Measurements from ENCODE around the gene TYW1B. TPM values are rescaled to one million over a fixed set of nuclear protein-coding genes. Genes with fewer than 3 reads are reported as not detected.
"Not testable (repeated sequence)": the region's sequence is repeated elsewhere in the genome, so short reads cannot be mapped to it uniquely, and the experiment has no call there.

The TYW1B gene
- total RNA-seq, 1 donor from 2014 or later = 2.0 TPM

DNA sequence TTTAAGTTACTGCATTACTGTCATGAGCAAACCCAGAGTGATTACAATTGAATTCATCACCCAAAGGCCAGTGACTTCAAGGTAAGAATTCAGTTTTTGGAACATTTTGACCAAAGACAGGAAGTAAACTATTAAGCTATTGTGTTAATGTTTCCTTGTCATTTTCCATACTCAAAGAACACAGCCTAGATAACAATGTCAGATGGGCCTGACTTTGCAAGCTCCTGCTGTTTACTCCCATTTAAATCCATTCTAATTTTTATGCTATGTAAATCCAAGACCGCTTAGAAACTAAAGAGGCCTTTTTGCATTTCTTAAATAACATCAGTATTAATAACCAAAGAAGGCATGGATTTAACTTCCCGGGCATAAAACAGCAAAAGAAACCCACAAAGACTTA lies 136.6 kb downstream of the TYW1B start:
- not testable (repeated sequence) for H3K36me3 ChIP-seq (ENCODE audit: insufficient read depth, low read length); FAIRE-seq; H3K9ac ChIP-seq (ENCODE audit: low read length); H3K4me2 ChIP-seq (ENCODE audit: low read length); H3K9me3 ChIP-seq (ENCODE audit: insufficient read depth, low read depth, low read length); H2AFZ ChIP-seq (ENCODE audit: low read depth, low read length); H3K27ac Mint-ChIP-seq (ENCODE audit: unreplicated experiment); H3K79me2 ChIP-seq (ENCODE audit: insufficient read depth, low read length); H3K4me1 ChIP-seq (ENCODE audit: insufficient read depth, low read length); H3K27me3 Mint-ChIP-seq (ENCODE audit: low read depth, unreplicated experiment); H3K27ac ChIP-seq (ENCODE audit: low read depth, low read length); H3K4me3 ChIP-seq (ENCODE audit: insufficient read depth, low read depth, low read length); H3K4me3 Mint-ChIP-seq (ENCODE audit: unreplicated experiment); DNase-seq (ENCODE audit: low read depth); H3K36me3 Mint-ChIP-seq (ENCODE audit: low read depth, unreplicated experiment); H3K4me1 Mint-ChIP-seq (ENCODE audit: low read depth, unreplicated experiment); H3K9me3 Mint-ChIP-seq (ENCODE audit: unreplicated experiment); H3K27me3 ChIP-seq (ENCODE audit: insufficient read depth, low read length); H4K20me1 ChIP-seq (ENCODE audit: insufficient read depth, low read length)

DNA sequence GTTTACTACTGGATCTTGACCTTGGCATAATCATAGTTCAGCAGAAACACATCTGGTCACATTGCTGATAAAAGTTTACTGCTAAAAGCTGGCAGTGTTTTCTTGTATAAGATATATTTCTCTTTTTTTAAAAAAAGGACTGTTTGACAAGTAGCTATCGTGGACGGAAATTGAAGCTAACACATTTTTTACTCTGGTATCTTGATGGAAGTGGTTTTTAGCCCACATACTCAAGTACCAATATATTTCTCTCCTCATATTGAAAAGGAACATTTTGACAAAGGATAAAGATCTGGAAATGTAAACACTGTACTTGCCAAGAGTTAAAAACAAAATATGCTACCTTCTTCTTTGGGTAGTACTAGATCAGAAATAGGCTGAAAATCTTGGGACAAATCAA lies 137.8 kb downstream of the TYW1B start:
- not testable (repeated sequence) for H4K20me1 ChIP-seq (ENCODE audit: insufficient read depth, low read length); DNase-seq (ENCODE audit: low read depth); H3K36me3 ChIP-seq (ENCODE audit: insufficient read depth, low read length); H3K4me3 ChIP-seq (ENCODE audit: insufficient read depth, low read depth, low read length); H3K27me3 ChIP-seq (ENCODE audit: insufficient read depth, low read length); H3K4me2 ChIP-seq (ENCODE audit: low read length); H3K9me3 Mint-ChIP-seq (ENCODE audit: unreplicated experiment); H3K4me1 ChIP-seq (ENCODE audit: insufficient read depth, low read length); H3K36me3 Mint-ChIP-seq (ENCODE audit: low read depth, unreplicated experiment); H3K27ac ChIP-seq (ENCODE audit: low read depth, low read length); H2AFZ ChIP-seq (ENCODE audit: low read depth, low read length); H3K9me3 ChIP-seq (ENCODE audit: insufficient read depth, low read depth, low read length); FAIRE-seq; H3K27ac Mint-ChIP-seq (ENCODE audit: unreplicated experiment); H3K4me3 Mint-ChIP-seq (ENCODE audit: unreplicated experiment); H3K79me2 ChIP-seq (ENCODE audit: insufficient read depth, low read length); H3K27me3 Mint-ChIP-seq (ENCODE audit: low read depth, unreplicated experiment); H3K9ac ChIP-seq (ENCODE audit: low read length)
- peaks cover 13% of the 10 kb centered on the region for H3K4me1 Mint-ChIP-seq (ENCODE audit: low read depth, unreplicated experiment)

DNA sequence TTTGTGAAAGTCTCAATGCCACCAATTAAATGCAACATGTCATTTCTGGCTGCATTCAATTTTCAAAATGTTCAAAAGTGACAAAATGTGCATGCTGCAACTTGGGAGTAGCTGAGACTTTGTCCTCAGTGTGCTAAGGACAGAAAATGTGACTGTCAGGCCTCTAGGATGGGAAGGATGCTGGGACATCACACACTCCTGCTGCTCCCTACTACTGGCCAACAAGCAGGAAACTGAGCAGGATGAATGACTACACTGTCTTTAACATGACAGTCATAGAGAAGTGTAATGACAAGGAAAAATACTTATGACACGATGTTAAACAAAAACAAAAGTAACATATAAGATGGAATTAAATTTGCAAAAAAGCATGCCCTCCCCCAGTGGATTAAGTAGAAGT lies 138.7 kb downstream of the TYW1B start:
- not testable (repeated sequence) for H3K36me3 ChIP-seq (ENCODE audit: insufficient read depth, low read length); H3K9me3 ChIP-seq (ENCODE audit: insufficient read depth, low read depth, low read length); H3K27ac ChIP-seq (ENCODE audit: low read depth, low read length); H3K27me3 Mint-ChIP-seq (ENCODE audit: low read depth, unreplicated experiment); FAIRE-seq; H3K4me3 Mint-ChIP-seq (ENCODE audit: unreplicated experiment); H3K4me3 ChIP-seq (ENCODE audit: insufficient read depth, low read depth, low read length); H3K36me3 Mint-ChIP-seq (ENCODE audit: low read depth, unreplicated experiment); H4K20me1 ChIP-seq (ENCODE audit: insufficient read depth, low read length); DNase-seq (ENCODE audit: low read depth); H3K27me3 ChIP-seq (ENCODE audit: insufficient read depth, low read length); H3K79me2 ChIP-seq (ENCODE audit: insufficient read depth, low read length); H2AFZ ChIP-seq (ENCODE audit: low read depth, low read length); H3K9ac ChIP-seq (ENCODE audit: low read length); H3K4me2 ChIP-seq (ENCODE audit: low read length); H3K9me3 Mint-ChIP-seq (ENCODE audit: unreplicated experiment); H3K4me1 ChIP-seq (ENCODE audit: insufficient read depth, low read length); H3K27ac Mint-ChIP-seq (ENCODE audit: unreplicated experiment)
- H3K4me1 Mint-ChIP-seq (ENCODE audit: low read depth, unreplicated experiment) = peaks cover 12% of the 10 kb centered on the region

DNA sequence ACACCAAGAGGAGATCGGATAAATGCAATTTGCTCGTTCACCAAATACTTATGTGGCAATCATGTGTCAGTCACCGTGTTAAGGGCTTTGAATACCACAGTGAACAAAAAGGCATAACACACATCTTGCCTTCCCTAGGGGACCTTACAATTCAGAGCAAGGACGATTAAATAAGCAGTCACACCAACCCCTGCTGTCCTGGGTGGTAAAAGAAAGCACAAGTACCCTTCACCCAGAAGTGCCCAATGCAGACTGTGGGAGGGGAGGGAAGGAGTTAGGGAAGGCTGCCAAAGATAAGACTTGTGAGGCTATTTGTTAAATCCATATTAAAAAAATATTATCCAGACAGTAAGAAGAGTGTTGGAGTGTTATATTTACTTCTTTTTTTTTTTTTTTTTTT lies 146.8 kb downstream of the TYW1B start:
- not testable (repeated sequence) for H3K27me3 ChIP-seq (ENCODE audit: insufficient read depth, low read length); H3K27ac ChIP-seq (ENCODE audit: low read depth, low read length); H3K4me3 ChIP-seq (ENCODE audit: insufficient read depth, low read depth, low read length); H3K36me3 Mint-ChIP-seq (ENCODE audit: low read depth, unreplicated experiment); H2AFZ ChIP-seq (ENCODE audit: low read depth, low read length); H3K27me3 Mint-ChIP-seq (ENCODE audit: low read depth, unreplicated experiment); H3K4me3 Mint-ChIP-seq (ENCODE audit: unreplicated experiment); H4K20me1 ChIP-seq (ENCODE audit: insufficient read depth, low read length); H3K9me3 Mint-ChIP-seq (ENCODE audit: unreplicated experiment); H3K9me3 ChIP-seq (ENCODE audit: insufficient read depth, low read depth, low read length); FAIRE-seq; H3K79me2 ChIP-seq (ENCODE audit: insufficient read depth, low read length); DNase-seq (ENCODE audit: low read depth); H3K9ac ChIP-seq (ENCODE audit: low read length); H3K4me2 ChIP-seq (ENCODE audit: low read length); H3K36me3 ChIP-seq (ENCODE audit: insufficient read depth, low read length)
- Mint-ChIP-seq H3K4me1 (ENCODE audit: low read depth, unreplicated experiment) (peaks cover 31% of the 10 kb centered on the region), H3K27ac (ENCODE audit: unreplicated experiment) (peak overlapping the region; percentile 98)
- H3K4me1 ChIP-seq (ENCODE audit: insufficient read depth, low read length) = peaks cover 15% of the 10 kb centered on the region

DNA sequence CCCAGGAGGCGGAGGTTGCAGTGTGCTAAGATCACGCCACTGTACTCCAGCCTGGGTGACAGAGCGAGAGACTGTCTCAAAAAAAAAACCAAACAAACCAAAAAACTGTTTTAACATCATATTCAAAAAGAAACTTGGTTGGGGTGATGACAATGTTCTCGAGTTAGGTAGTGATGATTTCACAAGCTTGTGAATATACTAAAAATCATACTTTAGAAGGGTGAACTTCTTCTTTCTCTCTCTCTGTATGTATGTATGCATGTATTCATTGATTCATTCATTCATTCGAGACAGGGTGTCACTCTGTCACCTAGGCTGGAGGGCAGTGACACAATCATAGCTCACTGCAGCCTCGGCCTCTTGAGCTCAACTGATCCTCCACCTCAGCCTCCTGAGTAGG lies 151.1 kb downstream of the TYW1B start:
- H3K4me3 Mint-ChIP-seq (ENCODE audit: unreplicated experiment); H3K36me3 Mint-ChIP-seq (ENCODE audit: low read depth, unreplicated experiment); H3K36me3 ChIP-seq (ENCODE audit: insufficient read depth, low read length); H4K20me1 ChIP-seq (ENCODE audit: insufficient read depth, low read length); DNase-seq (ENCODE audit: low read depth); H3K79me2 ChIP-seq (ENCODE audit: insufficient read depth, low read length); H3K27ac Mint-ChIP-seq (ENCODE audit: unreplicated experiment); H3K9me3 ChIP-seq (ENCODE audit: insufficient read depth, low read depth, low read length); H3K9me3 Mint-ChIP-seq (ENCODE audit: unreplicated experiment); H3K27me3 ChIP-seq (ENCODE audit: insufficient read depth, low read length); H3K27me3 Mint-ChIP-seq (ENCODE audit: low read depth, unreplicated experiment); H3K9ac ChIP-seq (ENCODE audit: low read length); H3K4me1 ChIP-seq (ENCODE audit: insufficient read depth, low read length); FAIRE-seq; H3K27ac ChIP-seq (ENCODE audit: low read depth, low read length); H3K4me2 ChIP-seq (ENCODE audit: low read length); H2AFZ ChIP-seq (ENCODE audit: low read depth, low read length); H3K4me1 Mint-ChIP-seq (ENCODE audit: low read depth, unreplicated experiment); H3K4me3 ChIP-seq (ENCODE audit: insufficient read depth, low read depth, low read length): not testable (repeated sequence)

DNA sequence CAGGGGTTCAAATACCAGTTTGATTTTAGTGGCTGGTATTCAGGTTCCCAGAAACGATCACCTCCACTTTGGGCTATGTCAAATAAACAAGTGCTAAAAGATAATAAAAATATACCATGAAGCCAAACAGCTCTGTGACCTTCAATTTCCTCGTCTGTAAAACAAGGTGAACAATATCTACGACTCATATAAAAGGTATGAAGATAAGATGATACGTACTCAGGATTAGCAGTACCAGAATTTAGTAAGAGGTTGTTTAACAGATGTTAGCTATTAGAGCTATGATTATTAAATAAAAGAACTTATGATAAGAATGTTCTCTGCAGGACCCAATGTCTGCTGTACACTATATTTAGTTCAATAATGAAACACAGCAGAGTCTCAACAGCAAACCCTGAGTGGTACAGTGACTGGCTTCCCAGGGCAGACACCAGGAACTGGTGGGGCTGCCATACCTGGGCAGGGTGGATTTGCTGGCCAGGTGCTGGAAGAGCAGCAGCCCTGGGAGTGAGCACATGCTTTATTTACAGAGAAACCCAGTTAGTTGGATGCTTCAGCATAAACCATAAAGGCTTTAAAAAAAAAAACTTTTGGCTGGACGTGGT lies 151.8 kb downstream of the TYW1B start:
- not testable (repeated sequence) for H2AFZ ChIP-seq (ENCODE audit: low read depth, low read length); H3K27ac Mint-ChIP-seq (ENCODE audit: unreplicated experiment); H3K9me3 ChIP-seq (ENCODE audit: insufficient read depth, low read depth, low read length); H3K4me3 ChIP-seq (ENCODE audit: insufficient read depth, low read depth, low read length); H3K27ac ChIP-seq (ENCODE audit: low read depth, low read length); H3K9me3 Mint-ChIP-seq (ENCODE audit: unreplicated experiment); H3K4me1 ChIP-seq (ENCODE audit: insufficient read depth, low read length); H3K9ac ChIP-seq (ENCODE audit: low read length); H3K36me3 ChIP-seq (ENCODE audit: insufficient read depth, low read length); H3K36me3 Mint-ChIP-seq (ENCODE audit: low read depth, unreplicated experiment); H4K20me1 ChIP-seq (ENCODE audit: insufficient read depth, low read length); H3K4me1 Mint-ChIP-seq (ENCODE audit: low read depth, unreplicated experiment); DNase-seq (ENCODE audit: low read depth); H3K4me3 Mint-ChIP-seq (ENCODE audit: unreplicated experiment); H3K79me2 ChIP-seq (ENCODE audit: insufficient read depth, low read length); H3K27me3 ChIP-seq (ENCODE audit: insufficient read depth, low read length); H3K27me3 Mint-ChIP-seq (ENCODE audit: low read depth, unreplicated experiment); H3K4me2 ChIP-seq (ENCODE audit: low read length); FAIRE-seq

All from astrocyte (in vitro differentiated cells and primary cell).